CD4-positive, alpha-beta T cell treated with Interferon alpha-2 for 1 hour (primary cell): ENCODE results near the gene TBC1D2B.
"Not testable (repeated sequence)": the region's sequence is repeated elsewhere in the genome, so short reads cannot be mapped to it uniquely, and the experiment has no call there.

ENCODE experiments used
- DNase-seq, 2 donors: peaks; one replicate each; pipeline ENCODE4 v3.0.0-alpha.2; 2020 to 2022

Gene TBC1D2B

GRCh38 chr15:77985031-77985930, 92.2 kb downstream of the TBC1D2B start:
- DNase-seq: no peak

GRCh38 chr15:77984446-77984861, 93.1 kb downstream of the TBC1D2B start:
- no peak for DNase-seq

GRCh38 chr15:77983708-77984445, 93.6 kb downstream of the TBC1D2B start:
- DNase-seq: no peak

GRCh38 chr15:77983091-77983707, 94.3 kb downstream of the TBC1D2B start:
- DNase-seq: no peak

- DNase-seq: no peak
Measured at GRCh38 chr15:77982127-77982490, 95.4 kb downstream of the TBC1D2B start.

- DNase-seq: no peak
Measured at GRCh38 chr15:77981281-77982126, 96.0 kb downstream of the TBC1D2B start.

- DNase-seq: not testable (repeated sequence)
Measured at GRCh38 chr15:77980674-77981073, 96.8 kb downstream of the TBC1D2B start.

- no peak for DNase-seq
Measured at GRCh38 chr15:77980098-77980497, 97.4 kb downstream of the TBC1D2B start.

- not testable (repeated sequence) for DNase-seq
Measured at GRCh38 chr15:77979157-77979556, 98.4 kb downstream of the TBC1D2B start.

GRCh38 chr15:77978759-77979145, 98.8 kb downstream of the TBC1D2B start:
- DNase-seq: not testable (repeated sequence)

GRCh38 chr15:77977903-77978758, 99.4 kb downstream of the TBC1D2B start:
- not testable (repeated sequence) for DNase-seq

GRCh38 chr15:77976760-77977525, 100.6 kb downstream of the TBC1D2B start:
- not testable (repeated sequence) for DNase-seq

- DNase-seq: not testable (repeated sequence)
Measured at GRCh38 chr15:77976095-77976450, 101.4 kb downstream of the TBC1D2B start.

GRCh38 chr15:77975332-77976094, 102.0 kb downstream of the TBC1D2B start:
- DNase-seq: no peak

- no peak for DNase-seq
Measured at GRCh38 chr15:77974416-77975331, 102.8 kb downstream of the TBC1D2B start.

- DNase-seq: no peak
Measured at GRCh38 chr15:77974098-77974414, 103.5 kb downstream of the TBC1D2B start.

GRCh38 chr15:77973273-77974097, 104.0 kb downstream of the TBC1D2B start:
- not testable (repeated sequence) for DNase-seq

- DNase-seq: not testable (repeated sequence)
Measured at GRCh38 chr15:77972706-77973105, 104.8 kb downstream of the TBC1D2B start.
